Measurements from ENCODE around the gene NCBP2. TPM values are rescaled to one million over a fixed set of nuclear protein-coding genes. Genes with fewer than 3 reads are reported as not detected.
A peak's percentile ranks its signal among the peaks of the same experiment; 100 is the strongest.

The NCBP2 gene
- total and polyA plus RNA-seq, 8 donors, result 15.4 to 52.5 (median 40.6) TPM

DNA sequence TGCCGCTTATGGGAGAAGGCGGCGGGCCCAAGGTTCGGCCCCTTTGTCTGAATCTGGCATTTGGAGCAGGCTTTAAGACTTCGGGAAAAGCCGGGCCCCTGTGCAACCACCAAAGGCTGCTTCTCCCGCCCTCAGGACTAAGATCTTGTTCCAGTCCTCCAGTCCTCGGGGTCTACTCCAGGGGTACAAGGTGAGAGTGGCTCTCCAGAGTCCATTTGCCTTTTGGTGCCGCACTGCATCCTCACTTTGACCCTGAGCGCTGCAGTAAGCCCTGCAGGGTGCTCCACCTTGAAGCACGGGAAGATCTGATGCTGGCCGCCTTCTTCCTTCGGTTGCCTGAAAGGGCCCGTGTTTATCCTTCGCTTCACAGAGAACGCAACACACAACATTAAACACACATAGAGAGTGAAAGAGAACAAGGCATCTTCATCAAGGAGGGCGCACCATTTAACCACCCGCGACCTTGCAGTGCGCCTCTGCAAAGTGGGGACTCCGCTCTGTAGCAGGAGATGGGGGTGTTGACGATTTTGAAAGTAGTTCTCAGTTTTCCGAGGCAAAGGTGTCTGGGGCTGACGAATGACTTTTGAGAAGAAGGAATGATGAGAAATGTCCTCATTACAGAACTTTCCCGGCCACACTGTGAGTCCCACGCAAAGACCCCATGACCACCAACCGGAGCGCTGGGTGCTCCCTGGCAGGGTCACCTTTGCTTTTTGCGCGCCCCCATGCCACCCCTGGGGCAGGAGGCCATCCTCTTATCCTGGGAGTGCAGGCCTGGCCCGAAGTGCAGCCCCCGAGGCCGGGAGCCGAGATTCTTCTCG is 25.3 kb upstream of the NCBP2 start:
- H3K4me3 ChIP-seq, result peak overlapping the region; percentile 78 to 97 (median 86)
- DNase-seq, result no peak
- peaks cover 7 to 42% (median 25%) of the 10 kb centered on the region in 4 donors for H3K4me1 ChIP-seq
- no peaks in the 10 kb centered on the region for H3K9me3 ChIP-seq
- TF ChIP-seq EP300 (IDR thresholded peaks at IDR 0.05), result no peak
- TF ChIP-seq, protein P1, sequence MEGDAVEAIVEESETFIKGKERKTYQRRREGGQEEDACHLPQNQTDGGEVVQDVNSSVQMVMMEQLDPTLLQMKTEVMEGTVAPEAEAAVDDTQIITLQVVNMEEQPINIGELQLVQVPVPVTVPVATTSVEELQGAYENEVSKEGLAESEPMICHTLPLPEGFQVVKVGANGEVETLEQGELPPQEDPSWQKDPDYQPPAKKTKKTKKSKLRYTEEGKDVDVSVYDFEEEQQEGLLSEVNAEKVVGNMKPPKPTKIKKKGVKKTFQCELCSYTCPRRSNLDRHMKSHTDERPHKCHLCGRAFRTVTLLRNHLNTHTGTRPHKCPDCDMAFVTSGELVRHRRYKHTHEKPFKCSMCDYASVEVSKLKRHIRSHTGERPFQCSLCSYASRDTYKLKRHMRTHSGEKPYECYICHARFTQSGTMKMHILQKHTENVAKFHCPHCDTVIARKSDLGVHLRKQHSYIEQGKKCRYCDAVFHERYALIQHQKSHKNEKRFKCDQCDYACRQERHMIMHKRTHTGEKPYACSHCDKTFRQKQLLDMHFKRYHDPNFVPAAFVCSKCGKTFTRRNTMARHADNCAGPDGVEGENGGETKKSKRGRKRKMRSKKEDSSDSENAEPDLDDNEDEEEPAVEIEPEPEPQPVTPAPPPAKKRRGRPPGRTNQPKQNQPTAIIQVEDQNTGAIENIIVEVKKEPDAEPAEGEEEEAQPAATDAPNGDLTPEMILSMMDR (IDR thresholded peaks at IDR 0.05), result no peak
- TF ChIP-seq POLR2A (IDR thresholded peaks at IDR 0.05), result no peak
- no peak for TF ChIP-seq POLR2AphosphoS5 (IDR thresholded peaks at IDR 0.05)
- H3K27ac ChIP-seq, result peak overlapping the region in 1 of 5 donors; percentile 85
- no peaks in the 10 kb centered on the region for H3K27me3 ChIP-seq
- 64 to 78% (median 66%) methylated on average over 32 to 35 of the region's 35 CpGs for WGBS, 5 donors
- intact Hi-C loops (cut with DNase I; ENCODE audit: low total_unique reads), result loop anchor here (10.0 kb wide), 1 partner anchor 133 kb away; no protein-coding TSS in a partner anchor
- H3K36me3 ChIP-seq, result peaks cover 0 to 10% (median 5%) of the 10 kb centered on the region in 4 donors

DNA sequence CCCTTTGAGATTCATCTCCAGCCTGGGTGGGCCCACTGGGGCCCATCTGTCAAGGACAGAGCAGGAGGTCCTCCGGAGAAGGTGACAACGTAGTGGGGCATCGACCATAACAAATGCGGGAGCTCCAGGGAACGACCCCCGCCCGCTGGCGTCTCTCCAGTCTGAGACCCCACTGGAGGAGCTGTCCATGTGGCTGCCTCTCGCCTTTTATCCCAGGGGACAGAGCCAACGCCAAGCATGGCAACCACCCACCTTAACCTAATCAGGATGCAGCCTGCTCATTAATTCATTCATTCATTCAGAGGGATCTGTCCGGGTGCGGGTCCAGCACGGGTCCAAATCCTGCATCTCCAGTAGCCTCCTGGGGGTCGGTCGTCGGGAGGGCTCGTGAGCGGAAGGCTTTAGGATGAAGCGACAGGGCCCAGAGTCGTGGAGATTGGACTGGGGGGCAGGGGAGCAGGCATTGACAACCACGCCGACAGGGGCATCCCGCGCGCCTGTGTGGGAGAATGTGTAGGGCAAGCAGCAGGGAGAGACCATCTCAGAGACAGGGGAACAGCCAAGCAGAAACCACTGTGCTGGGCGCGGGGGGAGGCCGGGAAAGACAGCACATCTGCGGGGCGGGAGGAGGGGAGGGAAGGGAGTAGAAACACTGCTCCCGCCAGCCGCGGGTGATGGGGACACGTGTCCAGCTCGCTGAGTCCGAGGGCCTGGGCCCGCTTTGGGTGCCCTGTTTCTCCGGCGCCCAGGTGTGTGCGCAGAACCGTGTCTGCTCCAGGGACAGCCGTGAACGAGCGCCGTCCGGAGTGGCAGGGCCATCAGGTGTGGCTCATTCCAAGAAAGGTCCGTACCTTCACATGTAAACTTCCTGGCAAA is 24.4 kb upstream of the NCBP2 start:
- Histone ChIP-seq H3K9me3 (no peaks in the 10 kb centered on the region), H3K27me3 (no peaks in the 10 kb centered on the region), H3K4me1 (peaks cover 7 to 49% (median 25%) of the 10 kb centered on the region in 4 donors), H3K36me3 (peaks cover 0 to 10% (median 5%) of the 10 kb centered on the region in 4 donors), H3K4me3 (peak overlapping the region in 1 of 4 donors; percentile 3), H3K27ac (no peak overlapping the region)
- intact Hi-C loops (cut with DNase I; ENCODE audit: low total_unique reads), result loop anchor here (10.0 kb wide), 1 partner anchor 132 kb away; no protein-coding TSS in a partner anchor
- 77 to 84% (median 80%) methylated on average over 45 to 47 of the region's 47 CpGs for WGBS, 5 donors
- no peak for TF ChIP-seq EP300 (IDR thresholded peaks at IDR 0.05)
- no peak for TF ChIP-seq POLR2A (IDR thresholded peaks at IDR 0.05)
- TF ChIP-seq POLR2AphosphoS5 (IDR thresholded peaks at IDR 0.05), result no peak
- TF ChIP-seq, protein P1 (IDR thresholded peaks at IDR 0.05), result no peak
- DNase-seq, result peak in 1 of 2 donors; percentile 59

DNA sequence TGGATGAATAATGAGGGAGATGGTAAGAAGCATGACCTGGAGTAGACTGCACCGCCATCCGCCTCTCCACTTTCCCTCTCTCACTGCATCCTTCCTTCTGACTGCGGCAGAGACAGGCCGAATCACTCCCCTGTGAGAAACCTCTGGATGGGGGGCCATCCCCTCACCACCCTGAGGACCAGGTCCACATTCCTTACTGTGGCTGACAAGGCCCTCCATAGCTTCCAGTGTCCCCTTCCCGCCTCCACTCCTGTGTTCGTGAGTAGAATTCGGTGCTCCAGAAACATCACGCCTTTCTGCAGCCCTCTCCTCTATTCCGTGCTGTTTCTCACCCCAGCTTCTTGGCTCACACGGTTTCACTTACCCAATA is 23.5 kb upstream of the NCBP2 start:
- Histone ChIP-seq H3K9me3 (no peaks in the 10 kb centered on the region), H3K27me3 (no peaks in the 10 kb centered on the region), H3K4me3 (no peak overlapping the region), H3K36me3 (peaks cover 0 to 10% (median 5%) of the 10 kb centered on the region in 4 donors), H3K4me1 (peaks cover 7 to 49% (median 25%) of the 10 kb centered on the region in 4 donors), H3K27ac (no peak overlapping the region)
- no peak for DNase-seq
- WGBS, 5 donors, result 92 to 97% (median 95%) methylated on average over 10 of the region's 10 CpGs
- TF ChIP-seq, protein P1 (IDR thresholded peaks at IDR 0.05), result no peak
- intact Hi-C loops (cut with DNase I; ENCODE audit: low total_unique reads), result loop anchor here (10.0 kb wide), 1 partner anchor 131 kb away; no protein-coding TSS in a partner anchor

DNA sequence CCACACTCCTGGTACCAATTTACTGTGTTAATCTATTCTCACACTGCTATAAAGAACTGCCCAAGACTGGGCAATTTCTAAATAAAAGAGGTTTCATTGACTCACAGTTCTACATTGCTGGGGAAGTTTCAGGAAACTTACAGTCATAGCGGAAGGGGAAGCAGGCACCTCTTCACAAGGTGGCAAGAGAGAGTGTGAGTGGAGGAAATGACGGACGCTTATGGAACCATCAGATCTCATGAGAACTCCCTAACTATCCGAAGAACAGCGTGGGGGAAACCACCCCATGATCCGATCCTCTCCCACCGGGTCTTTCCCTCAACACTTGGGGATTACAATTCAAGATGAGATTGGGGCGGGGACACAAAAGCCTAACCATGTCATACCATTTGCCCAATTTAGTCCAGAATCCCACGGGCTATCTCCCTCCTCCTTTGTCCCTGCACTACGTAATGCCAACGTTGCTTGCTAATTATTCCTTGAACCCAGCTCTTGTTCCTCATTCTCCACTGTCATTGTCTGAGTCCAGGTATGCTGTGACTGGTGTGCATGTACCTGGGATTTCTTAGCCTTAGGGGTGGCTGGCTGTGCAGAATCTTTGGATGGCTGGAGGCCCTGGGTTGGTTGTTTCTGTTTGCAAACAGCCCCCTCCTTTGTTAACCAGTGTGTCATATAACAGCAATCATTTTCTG is 22.9 kb upstream of the NCBP2 start:
- DNase-seq, result no peak
- no peak for TF ChIP-seq EP300 (IDR thresholded peaks at IDR 0.05)
- TF ChIP-seq POLR2A (IDR thresholded peaks at IDR 0.05), result no peak
- TF ChIP-seq, protein P1 (IDR thresholded peaks at IDR 0.05), result no peak
- no peak for TF ChIP-seq POLR2AphosphoS5 (IDR thresholded peaks at IDR 0.05)
- WGBS, 5 donors, result 89 to 95% (median 92%) methylated on average over 11 of the region's 11 CpGs
- H3K36me3 ChIP-seq, result peaks cover 0 to 10% (median 5%) of the 10 kb centered on the region in 4 donors
- H3K4me1 ChIP-seq, result peaks cover 7 to 48% (median 24%) of the 10 kb centered on the region in 4 donors
- no peak overlapping the region for H3K4me3 ChIP-seq
- no peaks in the 10 kb centered on the region for H3K27me3 ChIP-seq
- H3K9me3 ChIP-seq, result no peaks in the 10 kb centered on the region
- intact Hi-C loops (cut with DNase I; ENCODE audit: low total_unique reads), result loop anchor here (10.0 kb wide), 1 partner anchor 130 kb away; no protein-coding TSS in a partner anchor
- H3K27ac ChIP-seq, result no peak overlapping the region
